ENCODE data around the gene ESRRA.

GRCh38 chr11:64295760-64296159, 9.6 kb upstream of the ESRRA start:
- TF ChIP-seq YY1 (IDR thresholded peaks at IDR 0.05; ENCODE audit: insufficient read depth, insufficient read length) = no peak
- TF ChIP-seq ZNF274 (IDR thresholded peaks at IDR 0.05; ENCODE audit: low read depth, low read length) = no peak
